ENCODE data around the gene CFAP52. TPM values are rescaled to one million over a fixed set of nuclear protein-coding genes. Genes with fewer than 3 reads are reported as not detected.
"Not testable (repeated sequence)": the region's sequence is repeated elsewhere in the genome, so short reads cannot be mapped to it uniquely, and the experiment has no call there.

The CFAP52 gene
- total and polyA plus RNA-seq, 10 donors = not detected

DNA sequence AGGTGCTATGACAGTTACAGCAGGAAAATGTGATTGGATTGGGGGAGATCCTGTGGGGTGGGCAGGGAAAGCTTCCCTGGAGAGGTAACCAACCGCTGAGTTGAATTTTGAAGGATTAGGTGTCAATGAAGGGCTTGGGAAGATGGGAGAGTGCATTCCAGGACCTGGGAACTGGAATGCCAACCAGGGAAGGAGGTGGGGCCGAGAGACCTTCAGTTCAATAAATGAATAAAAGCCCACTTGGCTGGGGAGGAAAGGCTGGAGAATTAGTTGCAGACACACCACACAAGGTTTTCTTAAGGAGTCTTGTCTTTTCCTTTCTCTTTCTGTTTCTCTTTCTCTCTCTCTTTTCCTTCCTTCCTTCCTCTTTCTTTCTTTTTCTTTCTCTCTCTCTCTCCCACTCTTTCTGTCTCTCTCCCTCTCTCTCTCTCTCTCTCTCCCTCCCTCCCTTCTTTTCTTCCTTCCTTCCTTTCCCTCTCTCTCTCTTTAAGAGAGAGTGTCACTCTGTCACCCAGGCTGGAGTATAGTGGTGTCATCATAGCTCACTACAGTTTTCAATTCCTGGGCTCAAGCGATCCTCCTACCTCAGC, 72.2 kb downstream of the CFAP52 start:
- intact Hi-C loops (cut with DNase I; ENCODE audit: low total_unique reads) = no loop called here
- H3K9me3 ChIP-seq = no peaks in the 10 kb centered on the region
- TF ChIP-seq POLR2A (IDR thresholded peaks at IDR 0.05) = no peak
- TF ChIP-seq POLR2AphosphoS5 (IDR thresholded peaks at IDR 0.05) = no peak
- TF ChIP-seq, protein P1, sequence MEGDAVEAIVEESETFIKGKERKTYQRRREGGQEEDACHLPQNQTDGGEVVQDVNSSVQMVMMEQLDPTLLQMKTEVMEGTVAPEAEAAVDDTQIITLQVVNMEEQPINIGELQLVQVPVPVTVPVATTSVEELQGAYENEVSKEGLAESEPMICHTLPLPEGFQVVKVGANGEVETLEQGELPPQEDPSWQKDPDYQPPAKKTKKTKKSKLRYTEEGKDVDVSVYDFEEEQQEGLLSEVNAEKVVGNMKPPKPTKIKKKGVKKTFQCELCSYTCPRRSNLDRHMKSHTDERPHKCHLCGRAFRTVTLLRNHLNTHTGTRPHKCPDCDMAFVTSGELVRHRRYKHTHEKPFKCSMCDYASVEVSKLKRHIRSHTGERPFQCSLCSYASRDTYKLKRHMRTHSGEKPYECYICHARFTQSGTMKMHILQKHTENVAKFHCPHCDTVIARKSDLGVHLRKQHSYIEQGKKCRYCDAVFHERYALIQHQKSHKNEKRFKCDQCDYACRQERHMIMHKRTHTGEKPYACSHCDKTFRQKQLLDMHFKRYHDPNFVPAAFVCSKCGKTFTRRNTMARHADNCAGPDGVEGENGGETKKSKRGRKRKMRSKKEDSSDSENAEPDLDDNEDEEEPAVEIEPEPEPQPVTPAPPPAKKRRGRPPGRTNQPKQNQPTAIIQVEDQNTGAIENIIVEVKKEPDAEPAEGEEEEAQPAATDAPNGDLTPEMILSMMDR (IDR thresholded peaks at IDR 0.05 in 8 of 11, conservative IDR thresholded peaks at IDR 0.05 in 3 of 11) = no peak
- peaks cover 0 to 80% (median 32%) of the 10 kb centered on the region in 7 donors for H3K27me3 ChIP-seq (replicated peaks in 1 of 7)
- 65 to 75% (median 68%) methylated on average over 3 of the region's 3 CpGs for WGBS, 5 donors
- H3K4me3 ChIP-seq = no peak overlapping the region
- peaks cover 5 to 27% (median 22%) of the 10 kb centered on the region in 6 donors for H3K4me1 ChIP-seq
- no peak overlapping the region for H3K27ac ChIP-seq
- DNase-seq = no peak
- no peaks in the 10 kb centered on the region for H3K36me3 ChIP-seq

DNA sequence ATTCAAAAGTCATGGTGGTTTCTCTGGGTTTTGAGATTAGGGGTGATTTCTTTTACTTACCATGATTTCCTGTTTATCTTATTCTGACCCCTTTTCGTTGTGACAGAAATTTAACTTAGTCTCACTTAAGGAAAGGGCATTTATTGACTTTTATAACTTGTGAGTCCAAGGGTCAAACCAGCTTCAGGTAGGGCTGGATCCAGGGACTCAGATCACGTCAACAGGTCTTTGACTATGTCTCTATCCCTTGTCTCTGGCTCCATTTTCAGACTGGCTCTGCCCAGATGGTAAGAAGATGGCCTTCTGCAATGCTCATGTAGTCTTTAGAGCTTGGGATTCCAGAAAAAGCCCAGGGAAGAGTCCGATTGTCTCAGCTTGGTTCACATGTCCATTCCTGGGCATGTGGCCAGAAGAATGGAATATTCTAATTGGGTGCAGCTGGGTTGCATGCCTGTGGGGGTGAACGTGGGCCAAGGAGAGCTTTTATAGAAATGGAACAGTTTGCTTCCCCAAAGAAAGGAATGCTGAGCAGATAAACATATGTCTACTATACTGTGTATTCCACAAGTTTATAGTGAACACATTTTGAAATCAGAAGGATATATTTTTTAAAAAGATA, 82.3 kb downstream of the CFAP52 start:
- Histone ChIP-seq H3K4me1 (no peaks in the 10 kb centered on the region), H3K27me3 (replicated peaks in 1 of 7) (no peaks in the 10 kb centered on the region), H3K27ac (no peak overlapping the region), H3K9me3 (no peaks in the 10 kb centered on the region), H3K4me3 (no peak overlapping the region), H3K36me3 (no peaks in the 10 kb centered on the region)
- no peak for DNase-seq
- no peak for TF ChIP-seq POLR2A (IDR thresholded peaks at IDR 0.05)
- TF ChIP-seq POLR2AphosphoS5 (IDR thresholded peaks at IDR 0.05) = no peak
- intact Hi-C loops (cut with DNase I; ENCODE audit: low total_unique reads) = no loop called here
- WGBS, 5 donors = 53 to 76% (median 66%) methylated on average over 4 of the region's 4 CpGs

GRCh38 chr17:9661027-9661426, 84.6 kb downstream of the CFAP52 start:
- H3K9me3 ChIP-seq = peaks cover 0 to 8% (median 2%) of the 10 kb centered on the region in 8 donors
- H3K27me3 ChIP-seq (replicated peaks in 1 of 7) = no peaks in the 10 kb centered on the region
- no peak for TF ChIP-seq POLR2A (IDR thresholded peaks at IDR 0.05)
- TF ChIP-seq, protein P1 (IDR thresholded peaks at IDR 0.05 in 8 of 11, conservative IDR thresholded peaks at IDR 0.05 in 3 of 11) = no peak
- TF ChIP-seq POLR2AphosphoS5 (IDR thresholded peaks at IDR 0.05) = no peak
- H3K36me3 ChIP-seq = no peaks in the 10 kb centered on the region
- intact Hi-C loops (cut with DNase I; ENCODE audit: low total_unique reads) = no loop called here
- no peaks in the 10 kb centered on the region for H3K4me1 ChIP-seq
- no peak for DNase-seq
- 95 to 100% (median 97%) methylated on average over 2 of the region's 2 CpGs for WGBS, 5 donors
- no peak overlapping the region for H3K4me3 ChIP-seq
- H3K27ac ChIP-seq = no peak overlapping the region

GRCh38 chr17:9663511-9663910, 87.1 kb downstream of the CFAP52 start:
- H3K27ac ChIP-seq; H3K27me3 ChIP-seq (replicated peaks in 1 of 7); H3K4me1 ChIP-seq; intact Hi-C loops (cut with DNase I; ENCODE audit: low total_unique reads); H3K4me3 ChIP-seq; DNase-seq; H3K36me3 ChIP-seq; H3K9me3 ChIP-seq: not testable (repeated sequence)
- WGBS, 5 donors = 86 to 93% (median 93%) methylated on average over 11 of the region's 11 CpGs

GRCh38 chr17:9666461-9667050, 90.1 kb downstream of the CFAP52 start:
- DNase-seq = no peak
- Histone ChIP-seq H3K27me3 (replicated peaks in 1 of 7) (peaks cover 0 to 16% (median 0%) of the 10 kb centered on the region in 7 donors), H3K27ac (no peak overlapping the region), H3K4me3 (no peak overlapping the region), H3K9me3 (peaks cover 0 to 8% (median 2%) of the 10 kb centered on the region in 8 donors), H3K4me1 (no peaks in the 10 kb centered on the region), H3K36me3 (no peaks in the 10 kb centered on the region)
- TF ChIP-seq POLR2AphosphoS5 (IDR thresholded peaks at IDR 0.05) = no peak
- TF ChIP-seq POLR2A (IDR thresholded peaks at IDR 0.05) = no peak
- TF ChIP-seq, protein P1 (IDR thresholded peaks at IDR 0.05 in 8 of 11, conservative IDR thresholded peaks at IDR 0.05 in 3 of 11) = no peak
- 40 to 57% (median 55%) methylated on average over 5 of the region's 5 CpGs for WGBS, 5 donors
- intact Hi-C loops (cut with DNase I; ENCODE audit: low total_unique reads) = no loop called here

All from spleen (tissue), 11 donors.